ENCODE results near the gene SOX5. TPM values are rescaled to one million over a fixed set of nuclear protein-coding genes. Genes with fewer than 3 reads are reported as not detected.

The SOX5 gene
- total RNA-seq, 1 donor from 2014 or later: 0.17 TPM

DNA sequence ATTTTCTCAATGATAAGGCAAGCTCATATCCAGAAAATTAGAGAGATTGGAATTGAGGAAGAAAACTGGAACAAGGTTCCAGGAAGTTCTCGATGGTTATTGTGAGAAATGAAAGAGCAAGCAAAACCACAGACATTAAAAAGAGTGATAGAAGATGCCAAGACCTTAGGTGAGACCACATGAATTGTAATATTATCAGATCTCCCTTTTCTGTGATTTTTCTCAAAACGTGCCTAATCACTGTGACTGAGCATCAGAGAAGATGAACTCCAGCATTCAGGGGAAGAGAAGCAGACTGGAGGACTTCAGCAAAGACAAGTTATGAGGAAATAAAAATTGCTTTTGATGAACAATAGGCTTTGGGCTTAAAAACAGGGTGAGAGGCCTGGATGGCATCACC, 278.8 kb downstream of the SOX5 start:
- TF ChIP-seq, protein P1, sequence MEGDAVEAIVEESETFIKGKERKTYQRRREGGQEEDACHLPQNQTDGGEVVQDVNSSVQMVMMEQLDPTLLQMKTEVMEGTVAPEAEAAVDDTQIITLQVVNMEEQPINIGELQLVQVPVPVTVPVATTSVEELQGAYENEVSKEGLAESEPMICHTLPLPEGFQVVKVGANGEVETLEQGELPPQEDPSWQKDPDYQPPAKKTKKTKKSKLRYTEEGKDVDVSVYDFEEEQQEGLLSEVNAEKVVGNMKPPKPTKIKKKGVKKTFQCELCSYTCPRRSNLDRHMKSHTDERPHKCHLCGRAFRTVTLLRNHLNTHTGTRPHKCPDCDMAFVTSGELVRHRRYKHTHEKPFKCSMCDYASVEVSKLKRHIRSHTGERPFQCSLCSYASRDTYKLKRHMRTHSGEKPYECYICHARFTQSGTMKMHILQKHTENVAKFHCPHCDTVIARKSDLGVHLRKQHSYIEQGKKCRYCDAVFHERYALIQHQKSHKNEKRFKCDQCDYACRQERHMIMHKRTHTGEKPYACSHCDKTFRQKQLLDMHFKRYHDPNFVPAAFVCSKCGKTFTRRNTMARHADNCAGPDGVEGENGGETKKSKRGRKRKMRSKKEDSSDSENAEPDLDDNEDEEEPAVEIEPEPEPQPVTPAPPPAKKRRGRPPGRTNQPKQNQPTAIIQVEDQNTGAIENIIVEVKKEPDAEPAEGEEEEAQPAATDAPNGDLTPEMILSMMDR (conservative IDR thresholded peaks at IDR 0.05; ENCODE audit: low read depth, low read length): no peak
- no peak overlapping the region for H3K4me3 ChIP-seq (ENCODE audit: low read depth, low read length)
- no peak for DNase-seq (ENCODE audit: low read depth)

DNA sequence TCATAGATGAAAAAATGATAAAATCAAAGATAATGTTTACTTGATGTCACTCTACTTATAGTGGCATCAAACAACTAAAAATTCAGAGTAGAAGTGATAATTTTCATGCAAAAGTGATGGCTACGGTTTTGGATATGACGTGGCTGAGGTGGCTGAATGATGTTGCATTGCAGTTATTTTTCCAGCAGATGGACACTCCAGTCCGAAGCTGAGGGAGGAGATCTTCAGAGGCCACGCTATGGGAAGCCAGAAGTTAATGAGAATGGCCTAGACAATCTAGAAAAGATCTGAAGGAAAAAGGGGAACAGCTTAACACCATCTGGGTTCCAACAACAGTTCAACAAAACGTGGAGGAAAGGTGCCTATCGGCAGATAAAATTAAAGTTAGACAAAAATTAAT, 279.8 kb downstream of the SOX5 start:
- TF ChIP-seq, protein P1 (conservative IDR thresholded peaks at IDR 0.05; ENCODE audit: low read depth, low read length): no peak
- no peak for DNase-seq (ENCODE audit: low read depth)
- no peak overlapping the region for H3K4me3 ChIP-seq (ENCODE audit: low read depth, low read length)

- H3K4me3 ChIP-seq (ENCODE audit: low read depth, low read length): no peak overlapping the region
- TF ChIP-seq, protein P1 (conservative IDR thresholded peaks at IDR 0.05; ENCODE audit: low read depth, low read length): no peak
- no peak for DNase-seq (ENCODE audit: low read depth)
Measured at GRCh38 chr12:23666866-23667265, 282.6 kb downstream of the SOX5 start.

DNA sequence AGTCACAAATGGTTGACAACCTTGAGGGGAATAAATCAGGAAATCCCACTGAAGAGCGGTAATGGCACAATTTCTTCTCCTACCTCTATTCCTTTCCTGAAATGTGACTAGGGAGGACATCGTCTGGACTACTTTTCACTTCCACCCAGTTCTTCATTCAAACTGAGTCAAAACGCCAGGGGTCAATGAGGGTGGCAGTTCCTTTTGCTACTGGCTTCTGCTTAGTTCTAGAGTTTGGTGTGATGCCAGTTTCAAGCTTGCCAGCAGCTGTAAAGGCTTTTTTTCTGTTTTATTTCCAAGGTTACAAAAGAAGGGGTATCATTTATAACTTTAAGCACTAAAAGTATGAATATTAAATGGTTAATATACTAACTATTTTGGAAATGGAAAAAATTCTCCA, 286.5 kb downstream of the SOX5 start:
- DNase-seq (ENCODE audit: low read depth): no peak
- H3K4me3 ChIP-seq (ENCODE audit: low read depth, low read length): no peak overlapping the region
- TF ChIP-seq, protein P1 (conservative IDR thresholded peaks at IDR 0.05; ENCODE audit: low read depth, low read length): no peak

DNA sequence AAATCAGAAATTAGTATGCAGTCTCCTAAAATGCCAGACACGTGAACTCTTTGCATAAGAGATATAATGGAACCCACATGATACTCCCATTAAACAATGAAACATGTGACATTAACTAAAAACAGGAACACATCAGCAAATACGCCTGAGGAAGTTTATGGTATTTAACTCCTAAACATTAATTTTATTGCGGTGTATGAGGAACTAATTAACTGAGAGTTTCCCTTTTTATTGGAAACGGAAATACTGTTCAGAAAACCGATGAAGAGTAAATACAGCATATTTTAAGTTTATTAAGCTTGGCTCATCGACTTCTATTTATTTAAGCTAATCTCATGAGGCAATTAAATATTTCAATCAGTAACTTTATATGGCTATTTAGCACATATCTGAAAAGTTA, 290.3 kb downstream of the SOX5 start:
- TF ChIP-seq, protein P1 (conservative IDR thresholded peaks at IDR 0.05; ENCODE audit: low read depth, low read length): no peak
- DNase-seq (ENCODE audit: low read depth): peak; percentile 40
- H3K4me3 ChIP-seq (ENCODE audit: low read depth, low read length): no peak overlapping the region

DNA sequence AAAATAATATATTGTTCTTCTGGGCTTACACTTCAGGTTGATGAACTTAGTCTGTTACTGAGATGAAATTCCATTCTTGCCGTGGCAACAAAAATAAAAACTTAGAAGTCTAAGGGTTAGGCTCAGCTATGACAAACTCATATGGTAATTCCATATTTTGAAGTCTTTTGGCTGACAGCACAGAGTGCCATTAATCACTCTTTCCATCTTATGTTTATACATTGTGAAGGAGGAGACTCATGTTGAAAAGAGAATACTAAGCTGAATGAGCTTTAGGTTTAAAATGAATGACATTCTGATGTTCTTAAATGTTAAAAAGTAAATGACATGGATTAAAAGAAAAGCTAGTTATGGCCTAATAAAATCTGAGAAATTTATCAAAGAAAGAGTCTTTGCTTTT, 291.9 kb downstream of the SOX5 start:
- TF ChIP-seq, protein P1 (conservative IDR thresholded peaks at IDR 0.05; ENCODE audit: low read depth, low read length): no peak
- no peak overlapping the region for H3K4me3 ChIP-seq (ENCODE audit: low read depth, low read length)
- no peak for DNase-seq (ENCODE audit: low read depth)

DNA sequence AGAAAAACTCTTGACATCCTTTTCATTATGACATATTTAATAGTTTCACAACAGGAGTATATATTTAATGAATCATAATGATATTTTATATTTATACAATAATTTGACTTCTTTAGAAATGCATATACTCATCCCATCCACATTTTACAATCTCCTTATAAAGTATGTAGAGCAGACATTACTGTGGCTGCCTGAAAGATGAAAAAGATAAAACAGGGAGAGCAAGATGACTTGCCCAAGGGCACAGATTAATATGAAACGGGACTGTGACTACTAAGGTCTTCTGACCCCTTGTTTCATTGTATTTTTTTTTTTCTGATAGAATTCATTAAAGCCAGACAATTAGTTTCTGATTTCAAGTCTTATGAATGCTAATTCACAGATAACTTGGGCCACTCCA, 293.6 kb downstream of the SOX5 start:
- TF ChIP-seq, protein P1 (conservative IDR thresholded peaks at IDR 0.05; ENCODE audit: low read depth, low read length): no peak
- no peak for DNase-seq (ENCODE audit: low read depth)
- H3K4me3 ChIP-seq (ENCODE audit: low read depth, low read length): no peak overlapping the region
